HepG2 (cell line): ENCODE measurements around the gene MAP3K3. TPM values are rescaled to one million over a fixed set of nuclear protein-coding genes. Genes with fewer than 3 reads are reported as not detected.
A peak's percentile ranks its signal among the peaks of the same experiment; 100 is the strongest.

Experiments used
- BCLAF1 ChIP-seq: fragments of 450-650 bp; IDR thresholded peaks from 2 replicates; pipeline ENCODE4 v1.6.1; 2017; ENCODE audit warnings: mild to moderate bottlenecking
- CEBPB ChIP-seq: IDR thresholded peaks from 2 replicates; pipeline ENCODE4 v1.6.1; 2011; ENCODE audit warnings: low read depth, low read length, improper control_type of control experiment, borderline replicate concordance
- ERF ChIP-seq: IDR thresholded peaks from 2 replicates; pipeline ENCODE4 v1.6.1; 2018; ENCODE audit warnings: missing biosample characterization, missing genetic modification reagents
- FLYWCH1 ChIP-seq: sonication (generic); formaldehyde crosslinking; IDR thresholded peaks from 2 replicates; pipeline ENCODE4 v1.8.1; 2023; ENCODE audit warnings: mild to moderate bottlenecking, missing genetic modification reagents
- HCFC1 ChIP-seq: fragments of 150-350 bp; IDR thresholded peaks from 2 replicates; pipeline ENCODE4 v1.6.1; 2014; ENCODE audit warnings: low read depth, low read length
- ISL2 ChIP-seq: sonication (generic); formaldehyde crosslinking; IDR thresholded peaks from 2 replicates; pipeline ENCODE4 v1.5.0; 2020; ENCODE audit warnings: missing genetic modification reagents
- MAF1 ChIP-seq: sonication (generic); formaldehyde crosslinking; IDR thresholded peaks from 2 replicates; pipeline ENCODE4 v1.5.0; 2020; ENCODE audit warnings: missing genetic modification reagents, borderline replicate concordance
- NCOA2 ChIP-seq: sonication (generic); formaldehyde crosslinking; IDR thresholded peaks from 2 replicates; pipeline ENCODE4 v1.8.0; 2022; ENCODE audit warnings: inconsistent platforms
- PAXIP1 ChIP-seq: sonication (generic); formaldehyde crosslinking; conservative IDR thresholded peaks from 2 replicates; pipeline ENCODE4 v1.4.0; 2020; ENCODE audit warnings: mild to moderate bottlenecking, missing genetic modification reagents, moderate library complexity
- TCF7 ChIP-seq: sonication (generic); IDR thresholded peaks from 2 replicates; pipeline ENCODE4 v1.6.1; 2016; ENCODE audit warnings: antibody characterized with exemption, low read depth
- ZBTB10 ChIP-seq: sonication (generic); formaldehyde crosslinking; IDR thresholded peaks from 2 replicates; pipeline ENCODE4 v1.4.0; 2020; ENCODE audit warnings: missing genetic modification reagents, borderline replicate concordance
- ZBTB20 ChIP-seq: sonication (generic); formaldehyde crosslinking; IDR thresholded peaks from 2 replicates; pipeline ENCODE4 v1.8.1; 2023; ENCODE audit warnings: missing genetic modification reagents, low read depth, mild to moderate bottlenecking, borderline replicate concordance
- ZBTB7A ChIP-seq: sonication (generic); formaldehyde crosslinking; IDR thresholded peaks from 2 replicates; pipeline ENCODE4 v1.8.0; 2022; ENCODE audit warnings: mild to moderate bottlenecking, missing genetic modification reagents
- ZEB1 ChIP-seq: IDR thresholded peaks from 2 replicates; pipeline ENCODE4 v1.6.1; 2012; ENCODE audit warnings: mild to moderate bottlenecking, low read depth, inconsistent platforms; ENCODE audit not compliant: insufficient replicate concordance
- ZKSCAN5 ChIP-seq: sonication (generic); formaldehyde crosslinking; IDR thresholded peaks from 2 replicates; pipeline ENCODE4 v1.5.1; 2020; ENCODE audit warnings: mild to moderate bottlenecking, missing genetic modification reagents
- ZNF292 ChIP-seq: sonication (generic); formaldehyde crosslinking; IDR thresholded peaks from 2 replicates; pipeline ENCODE4 v1.8.1; 2022; ENCODE audit warnings: mild to moderate bottlenecking, low read depth, missing genetic modification reagents, borderline replicate concordance
- ZNF337 ChIP-seq: sonication (generic); formaldehyde crosslinking; IDR thresholded peaks from 2 replicates; pipeline ENCODE4 v1.5.1; 2020; ENCODE audit warnings: missing genetic modification reagents, low read depth, mild to moderate bottlenecking, borderline replicate concordance
- ZNF496 ChIP-seq: sonication (generic); formaldehyde crosslinking; IDR thresholded peaks from 2 replicates; pipeline ENCODE4 v1.8.1; 2023; ENCODE audit warnings: mild to moderate bottlenecking, moderate library complexity, missing genetic modification reagents; ENCODE audit not compliant: insufficient replicate concordance
- ZNF615 ChIP-seq: sonication (generic); formaldehyde crosslinking; IDR thresholded peaks from 2 replicates; pipeline ENCODE4 v1.5.0; 2020; ENCODE audit warnings: mild to moderate bottlenecking, missing genetic modification reagents, borderline replicate concordance
- ZNF619 ChIP-seq: sonication (generic); formaldehyde crosslinking; IDR thresholded peaks from 2 replicates; pipeline ENCODE4 v1.4.0; 2020; ENCODE audit warnings: mild to moderate bottlenecking, missing genetic modification reagents
- ZNF7 ChIP-seq: IDR thresholded peaks from 2 replicates; pipeline ENCODE4 v1.6.1; 2016; ENCODE audit warnings: missing biosample characterization, missing genetic modification reagents
- polyA plus RNA-seq, 8 experiments: library from polyadenylated mRNA; depleted of rRNA in 3 of 8; stranded (reverse) in 7 of 8; unstranded in 1 of 8; fragments of >200 nt; fragmentation: Illumina TruSeq in 4 of 8; extraction: Trizol in 4 of 8; gene quantifications; 2 replicates each; pipeline versions ENCODE4 v1.2.1 to v1.2.3, GENCODE V29; 2011 to 2016; ENCODE audit warnings: low read depth in 4 of 8, missing spikeins in 1 of 8, mixed read lengths in 1 of 8; ENCODE audit not compliant: insufficient read depth in 1 of 8
- total RNA-seq, 5 experiments: library from RNA; depleted of rRNA; stranded (reverse); fragments of >200 nt; fragmentation: Illumina TruSeq; extraction: Trizol; gene quantifications; 2 replicates each; pipeline ENCODE4 v1.2.3, GENCODE V29; 2016; ENCODE audit warnings: low read depth in 1 of 5

Gene MAP3K3
- total and polyA plus RNA-seq, 2 of the 13 experiments (the other 11 are each of a cell fraction or from before 2014, with no cell fraction given), result 17.7 to 21.8 TPM

GRCh38 chr17:63601439-63602371 is 20.5 kb upstream of the MAP3K3 start (continued):
- TF ChIP-seq PAXIP1 (CRISPR knock-in tag), result peak; percentile 65
- no peak for TF ChIP-seq ZNF496 (CRISPR knock-in tag)
- no peak for TF ChIP-seq ISL2 (CRISPR knock-in tag)
- no peak for TF ChIP-seq ZBTB7A
- no peak for TF ChIP-seq ZEB1
- no peak for TF ChIP-seq ZBTB20 (CRISPR knock-in tag)
- TF ChIP-seq ZNF337 (CRISPR knock-in tag), result no peak
- no peak; the same call in 1 of the 2 replicates for TF ChIP-seq NCOA2 (CRISPR knock-in tag)
- TF ChIP-seq ZBTB10, result no peak
- no peak for TF ChIP-seq CEBPB
- TF ChIP-seq ERF (CRISPR knock-in tag), result no peak
- no peak for TF ChIP-seq MAF1 (CRISPR knock-in tag)
- no peak for TF ChIP-seq ZNF615 (CRISPR knock-in tag)
- no peak for TF ChIP-seq TCF7
- TF ChIP-seq ZNF619, result no peak
- TF ChIP-seq FLYWCH1, result no peak
- TF ChIP-seq BCLAF1, result no peak
- TF ChIP-seq ZKSCAN5 (CRISPR knock-in tag), result no peak
- TF ChIP-seq ZNF292 (CRISPR knock-in tag), result no peak
- no peak for TF ChIP-seq ZNF7 (CRISPR knock-in tag)
- no peak for TF ChIP-seq HCFC1
